HCT116 (cell line): ENCODE measurements around the gene EVI5.

Experiments
- ATF3 ChIP-seq: IDR thresholded peaks from 2 replicates; pipeline ENCODE4 v1.6.1; 2012
- CTCF ChIP-seq, 3 experiments: fragments of 200-600 bp in 1 of 3; sonication (generic) in 1 of 3; IDR thresholded peaks in 2 of 3; conservative IDR thresholded peaks in 1 of 3; 2 replicates each; pipeline ENCODE4 v1.5.1; 2012 to 2017; ENCODE audit warnings: low read depth in 2 of 3, low read length in 2 of 3, antibody characterized with exemption in 1 of 3, borderline replicate concordance in 1 of 3, control low read depth in 1 of 3, mild to moderate bottlenecking in 1 of 3, mixed read lengths in 1 of 3, mixed run types in 1 of 3, moderate library complexity in 1 of 3; ENCODE audit not compliant: insufficient read depth in 1 of 3
- EGR1 ChIP-seq: IDR thresholded peaks from 2 replicates; pipeline ENCODE4 v1.6.1; 2012; ENCODE audit warnings: low read depth
- EZH2 ChIP-seq: fragments of 200-600 bp; sonication (generic); IDR thresholded peaks from 2 replicates; pipeline ENCODE4 v1.6.1; 2017; ENCODE audit warnings: antibody characterized with exemption, mixed run types
- EZH2phosphoT487 ChIP-seq: fragments of 200-600 bp; IDR thresholded peaks from 2 replicates; pipeline ENCODE4 v1.6.1; 2018; ENCODE audit warnings: antibody characterized with exemption, borderline replicate concordance
- MAX ChIP-seq: IDR thresholded peaks from 2 replicates; pipeline ENCODE4 v1.6.1; 2012
- POLR2A ChIP-seq: IDR thresholded peaks from 2 replicates; pipeline ENCODE4 v1.7.0; 2011; ENCODE audit warnings: borderline replicate concordance; ENCODE audit not compliant: insufficient read depth, insufficient read length; ENCODE audit errors: extremely low read depth
- POLR2AphosphoS5 ChIP-seq: IDR thresholded peaks from 2 replicates; pipeline ENCODE4 v1.6.1; 2011; ENCODE audit warnings: mild to moderate bottlenecking, low read depth, low read length, moderate library complexity
- RAD21 ChIP-seq: IDR thresholded peaks from 2 replicates; pipeline ENCODE4 v1.6.1; 2012; ENCODE audit warnings: low read depth, mild to moderate bottlenecking
- REST ChIP-seq: IDR thresholded peaks from 2 replicates; pipeline ENCODE4 v1.6.1; 2012; ENCODE audit warnings: low read depth
- TCF7L2 ChIP-seq: IDR thresholded peaks from 2 replicates; pipeline ENCODE4 v1.7.0; 2011; ENCODE audit warnings: borderline replicate concordance, inconsistent platforms; ENCODE audit not compliant: insufficient read depth, insufficient read length; ENCODE audit errors: extremely low read depth
- YY1 ChIP-seq: IDR thresholded peaks from 2 replicates; pipeline ENCODE4 v1.6.1; 2011; ENCODE audit warnings: low read length, low read depth, moderate library complexity, mild to moderate bottlenecking; ENCODE audit not compliant: insufficient replicate concordance; ENCODE audit errors: extremely low read depth
- ZFX ChIP-seq: fragments of 450-650 bp; IDR thresholded peaks from 2 replicates; pipeline ENCODE4 v1.6.1; 2017
- ZNF274 ChIP-seq: fragments of 200-500 bp; sonication (Bioruptor generic); IDR thresholded peaks from 2 replicates; pipeline ENCODE4 v1.6.1; 2014; ENCODE audit warnings: mild to moderate bottlenecking, low read depth, low read length, inconsistent platforms

- TF ChIP-seq CTCF (IDR thresholded peaks at IDR 0.05 in 2 of 3, conservative IDR thresholded peaks at IDR 0.05 in 1 of 3; ENCODE audit: borderline replicate concordance in 1 of 3, insufficient read depth in 1 of 3, low read depth in 2 of 3, low read length in 2 of 3) (no peak), POLR2AphosphoS5 (no peak), EZH2phosphoT487 (no peak), POLR2A (no peak), ZFX (no peak), MAX (no peak), ZNF274 (no peak), TCF7L2 (no peak), YY1 (no peak), REST (no peak), EZH2 (no peak), EGR1 (no peak), ATF3 (no peak), RAD21 (no peak)
Measured at GRCh38 chr1:92516574-92516973, 268.3 kb downstream of the EVI5 start.
